Adrenal gland (tissue), 12 donors: ENCODE measurements around the gene ZBTB46. TPM values are rescaled to one million over a fixed set of nuclear protein-coding genes. Genes with fewer than 3 reads are reported as not detected.

Source experiments
- DNase-seq, 7 donors: peaks; one replicate each; pipeline ENCODE4 v3.0.0-alpha.2; 2019 to 2020
- H3K27ac ChIP-seq, 5 donors: fragments of 200-600 bp; sonication (generic) in 4 of 5; 1 replicate in 3 of 5; 2 replicates in 2 of 5; pipeline versions ENCODE4 v1.5.1 to v1.8.0; 2016 to 2020; ENCODE audit warnings: mild to moderate bottlenecking in 1 of 5
- H3K27me3 ChIP-seq: fragments of 200-600 bp; 2 replicates; pipeline ENCODE4 v1.8.0; 2021
- H3K36me3 ChIP-seq, 2 donors: fragments of 200-600 bp; replicated peaks in 1 of 2; 1 replicate in 1 of 2; 2 replicates in 1 of 2; pipeline versions ENCODE4 v1.5.1 to v1.8.0; 2018 to 2022
- H3K4me1 ChIP-seq, 2 donors: fragments of 200-600 bp; replicated peaks in 1 of 2; 1 replicate in 1 of 2; 2 replicates in 1 of 2; pipeline versions ENCODE4 v1.5.1 to v1.8.0; 2018 to 2021
- H3K4me3 ChIP-seq, 4 donors: fragments of 200-600 bp; sonication (generic) in 3 of 4; one replicate each; pipeline ENCODE4 v1.5.1; 2016 to 2018
- H3K9me3 ChIP-seq, 3 donors: fragments of 200-600 bp; sonication (generic) in 1 of 3; replicated peaks in 1 of 3; 1 replicate in 2 of 3; 2 replicates in 1 of 3; pipeline versions ENCODE4 v1.5.1 to v1.8.0; 2016 to 2021
- POLR2A ChIP-seq, 2 donors: fragments of 450-650 bp; IDR thresholded peaks; one replicate each; pipeline ENCODE4 v1.6.1; 2017; ENCODE audit warnings: antibody characterized with exemption in 2 of 2, mild to moderate bottlenecking in 2 of 2, moderate library complexity in 1 of 2
- WGBS, 4 donors: extraction: QIAGEN DNeasy Blood & Tissue Kit in 2 of 4; methylation state at CpG; one replicate each; pipeline versions ENCODE4 v1.1.5 to v1.1.7; 2013 to 2017; 5-methylcytosine and 5-hydroxymethylcytosine counted together
- intact Hi-C, 2 donors: fragments of 100-400 bp; cut with DNase I; formaldehyde crosslinking; loops; one replicate each; pipeline versions ENCODE4 v1.14.1 to v1.15.0; 2022 to 2023
- polyA plus RNA-seq, 3 donors: library from polyadenylated mRNA; stranded (reverse); fragments of 200-250 nt in 2 of 3; fragments of 350-450 nt in 1 of 3; fragmentation: Illumina TruSeq in 1 of 3; extraction: RNeasy Lipid Tissue Mini Kit (QIAGEN cat#74804) in 1 of 3; gene quantifications; one replicate each; pipeline ENCODE4 v1.2.3, GENCODE V29; 2013 to 2014
- total RNA-seq, 9 donors: library from RNA; depleted of rRNA in 4 of 9; stranded (reverse); fragments of >200 nt in 4 of 9; fragments of 120-200 nt in 1 of 9; fragmentation: NEBNext Ultra II Directional in 1 of 9; extraction: Animal tissue kit (Norgen Biotek cat#: 25700) in 1 of 9; gene quantifications; one replicate each; pipeline versions ENCODE4 v1.1.0 to v1.2.4, GENCODE V29; 2013 to 2023
- TF ChIP-seq, protein P1 (sequence below), 6 experiments: fragments of 450-650 bp in 4 of 6; fragments of 200-600 bp in 2 of 6; sonication (generic) in 1 of 6; IDR thresholded peaks; 1 replicate in 5 of 6; 2 replicates in 1 of 6; pipeline versions ENCODE4 v1.5.1 to v1.8.0; 2016 to 2021; ENCODE audit warnings: antibody characterized with exemption in 6 of 6, mild to moderate bottlenecking in 2 of 6, moderate library complexity in 1 of 6
- donor health status: healthy with polysubstance abuse.
- donor health status: Bipolar disorder and iron deficiency.
- donor health status: DM: yes; HTN: yes; CAD: no.
- donor health status: DM: no; HTN: no; CAD: no.
- donor health status: DM: no; HTN: no; CAD: no.
- donor health status: DM: yes; HTN: yes; CAD: no.

The ZBTB46 gene
- total and polyA plus RNA-seq, 12 donors: 0.77 to 22.4 (median 10.6) TPM

DNA sequence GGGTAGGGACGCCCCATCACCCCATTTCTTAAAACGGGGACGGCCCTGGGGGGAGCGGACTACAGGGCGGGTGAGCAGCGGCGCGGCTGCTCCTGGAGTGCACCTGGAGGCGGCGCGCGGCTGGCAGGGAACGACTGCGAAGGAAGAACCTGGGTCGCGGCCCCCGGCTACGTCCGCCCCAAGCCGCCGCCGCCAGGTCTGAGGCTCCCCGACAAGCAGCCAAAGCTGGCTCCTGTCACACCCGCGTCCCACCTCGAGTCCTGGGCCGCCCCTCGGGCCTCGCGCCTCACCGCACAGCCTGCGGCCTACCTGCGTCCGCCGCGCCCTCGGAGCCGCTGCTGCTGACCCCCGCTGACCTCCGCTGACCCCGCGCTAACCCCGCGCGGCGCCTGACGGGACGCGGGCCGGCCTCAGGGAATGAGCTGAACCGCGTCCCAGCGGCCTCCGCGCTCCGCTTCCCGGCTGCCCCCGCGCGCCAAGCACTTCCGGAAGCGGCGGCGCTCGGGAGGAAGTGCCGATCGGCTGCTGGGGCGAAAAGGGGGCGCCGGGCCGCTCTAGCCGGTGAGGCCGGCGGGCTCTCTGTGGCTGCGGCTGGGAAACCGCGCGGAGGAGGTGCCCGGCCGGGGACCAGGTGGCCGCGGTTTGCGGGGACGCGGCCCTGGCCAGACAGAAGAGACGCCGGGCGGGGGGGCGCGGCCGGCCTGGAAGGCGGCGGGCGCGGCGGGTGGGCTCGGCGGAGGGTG, 123.3 kb downstream of the ZBTB46 start, which contains the start of the genes ARFRP1 and ZGPAT:
Gene ARFRP1 (minus strand): TSS at position 419 of the 743 bp plus-strand sequence. CDS start 885 bp downstream, outside the sequence.
Gene ZGPAT (plus strand): TSS at position 482 of the 743 bp plus-strand sequence. CDS start 542 bp downstream, outside the sequence.
- TF ChIP-seq, protein P1, sequence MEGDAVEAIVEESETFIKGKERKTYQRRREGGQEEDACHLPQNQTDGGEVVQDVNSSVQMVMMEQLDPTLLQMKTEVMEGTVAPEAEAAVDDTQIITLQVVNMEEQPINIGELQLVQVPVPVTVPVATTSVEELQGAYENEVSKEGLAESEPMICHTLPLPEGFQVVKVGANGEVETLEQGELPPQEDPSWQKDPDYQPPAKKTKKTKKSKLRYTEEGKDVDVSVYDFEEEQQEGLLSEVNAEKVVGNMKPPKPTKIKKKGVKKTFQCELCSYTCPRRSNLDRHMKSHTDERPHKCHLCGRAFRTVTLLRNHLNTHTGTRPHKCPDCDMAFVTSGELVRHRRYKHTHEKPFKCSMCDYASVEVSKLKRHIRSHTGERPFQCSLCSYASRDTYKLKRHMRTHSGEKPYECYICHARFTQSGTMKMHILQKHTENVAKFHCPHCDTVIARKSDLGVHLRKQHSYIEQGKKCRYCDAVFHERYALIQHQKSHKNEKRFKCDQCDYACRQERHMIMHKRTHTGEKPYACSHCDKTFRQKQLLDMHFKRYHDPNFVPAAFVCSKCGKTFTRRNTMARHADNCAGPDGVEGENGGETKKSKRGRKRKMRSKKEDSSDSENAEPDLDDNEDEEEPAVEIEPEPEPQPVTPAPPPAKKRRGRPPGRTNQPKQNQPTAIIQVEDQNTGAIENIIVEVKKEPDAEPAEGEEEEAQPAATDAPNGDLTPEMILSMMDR (IDR thresholded peaks at IDR 0.05): no peak
- peak; percentile 13 to 49 for TF ChIP-seq POLR2A (IDR thresholded peaks at IDR 0.05)
- DNase-seq: peak; percentile 87 to 93 (median 89)
- Histone ChIP-seq H3K27me3 (no peaks in the 10 kb centered on the region), H3K4me1 (peaks cover 19 to 22% of the 10 kb centered on the region in 2 donors), H3K36me3 (peaks cover 0 to 63% of the 10 kb centered on the region in 2 donors), H3K9me3 (no peaks in the 10 kb centered on the region), H3K4me3 (peak within 1 kb of the TSS; percentile 79 to 95 (median 88)), H3K27ac (peak within 1 kb of the TSS; percentile 80 to 93 (median 90))
- intact Hi-C loops: loop anchor here in 1 of 2 donors (10.0 kb wide), 1 partner anchor 147 kb away; no protein-coding TSS in a partner anchor
- 0 to 1% (median 1%) methylated on average over 1 to 98 of the region's 98 CpGs for whole genome bisulfite sequencing, 4 donors

DNA sequence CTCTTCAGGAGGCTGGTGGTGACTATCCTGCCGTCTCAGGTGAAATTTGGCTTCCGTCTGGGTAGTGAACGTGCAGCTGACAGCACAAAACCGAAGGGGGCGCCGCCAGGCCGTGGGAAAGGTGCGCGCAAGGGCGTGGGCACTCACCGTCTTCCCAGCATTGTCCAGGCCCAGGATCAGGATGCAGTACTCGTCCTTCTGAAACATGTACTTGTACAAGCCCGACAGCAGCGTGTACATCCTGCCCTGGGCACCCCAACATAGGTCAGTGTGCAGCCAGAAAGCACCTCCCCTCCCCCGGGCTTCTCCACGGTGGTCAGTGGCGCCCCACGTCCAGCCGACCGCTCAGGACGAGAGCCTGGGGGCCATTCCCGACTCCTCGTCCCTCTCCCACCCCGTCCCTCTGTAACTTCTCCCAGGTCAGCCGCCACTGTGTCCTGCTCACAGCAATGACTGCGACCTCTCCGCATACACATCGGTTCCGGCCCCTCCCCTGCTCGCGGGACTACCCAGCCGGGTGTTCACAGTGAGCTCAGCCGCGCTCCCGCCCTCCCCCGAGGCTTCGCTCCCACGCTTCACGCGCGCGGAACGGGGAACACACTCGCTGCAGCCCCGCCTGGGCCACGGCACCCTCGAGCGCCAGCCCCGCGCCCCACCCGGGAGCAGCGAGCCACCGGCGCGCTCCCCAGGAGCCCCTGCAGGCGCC, 124.1 kb downstream of the ZBTB46 start:
- H3K4me1 ChIP-seq: peaks cover 19 to 22% of the 10 kb centered on the region in 2 donors
- H3K4me3 ChIP-seq: peak overlapping the region; percentile 79 to 95 (median 88)
- H3K27ac ChIP-seq: peak overlapping the region; percentile 80 to 93 (median 90)
- intact Hi-C loops: loop anchor here in 1 of 2 donors (10.0 kb wide), 1 partner anchor 148 kb away; no protein-coding TSS in a partner anchor
- H3K36me3 ChIP-seq: peaks cover 0 to 57% of the 10 kb centered on the region in 2 donors
- H3K27me3 ChIP-seq: no peaks in the 10 kb centered on the region
- WGBS, 4 donors: 3 to 12% (median 4%) methylated on average over 11 to 56 of the region's 56 CpGs
- peak; percentile 46 to 77 (median 63) for DNase-seq
- TF ChIP-seq POLR2A (IDR thresholded peaks at IDR 0.05): no peak
- TF ChIP-seq, protein P1 (IDR thresholded peaks at IDR 0.05): peak in 3 of 6 experiments; percentile 27 to 33 (median 30)
- no peaks in the 10 kb centered on the region for H3K9me3 ChIP-seq

DNA sequence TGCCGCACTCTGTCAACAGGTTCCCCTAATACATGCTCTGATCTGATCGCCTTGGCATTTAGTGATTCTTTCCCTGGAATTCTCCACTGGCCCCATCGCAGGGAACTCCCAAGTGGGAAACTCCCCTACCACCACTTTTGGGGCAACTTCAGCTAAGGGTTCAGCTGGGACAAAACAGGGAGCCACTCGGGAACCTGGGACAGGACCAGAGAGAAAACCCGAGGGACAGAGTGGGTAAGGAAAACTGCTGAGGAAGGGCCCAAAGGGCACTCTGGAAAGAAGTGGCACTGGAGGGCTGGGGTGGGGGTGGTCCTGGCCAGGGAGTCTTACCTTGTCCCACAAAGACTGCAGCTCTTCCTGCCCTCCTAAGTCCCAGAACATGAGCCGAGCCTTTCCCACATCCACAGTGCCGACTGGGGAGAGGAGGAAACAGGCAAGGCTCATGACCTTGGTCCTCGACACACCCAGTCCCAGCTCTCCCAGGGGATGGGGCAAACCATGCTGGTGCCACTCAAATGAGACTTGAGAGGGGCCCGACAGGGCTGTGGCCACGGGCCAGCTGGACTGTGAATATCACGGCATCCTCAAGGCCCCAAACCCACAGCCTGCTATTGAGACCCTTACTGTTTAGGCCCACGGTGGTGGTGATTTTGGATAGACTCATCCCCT, 124.9 kb downstream of the ZBTB46 start:
- WGBS, 4 donors: 60 to 73% (median 68%) methylated on average over 9 to 12 of the region's 12 CpGs
- H3K4me1 ChIP-seq: peaks cover 19 to 22% of the 10 kb centered on the region in 2 donors
- no peak overlapping the region for H3K4me3 ChIP-seq
- peaks cover 0 to 49% of the 10 kb centered on the region in 2 donors for H3K36me3 ChIP-seq
- DNase-seq: peak in 4 of 7 donors; percentile 20 to 56 (median 24)
- H3K27ac ChIP-seq: peak overlapping the region in 3 of 5 donors; percentile 80 to 93 (median 90)
- H3K9me3 ChIP-seq: no peaks in the 10 kb centered on the region
- no peaks in the 10 kb centered on the region for H3K27me3 ChIP-seq
- TF ChIP-seq, protein P1 (IDR thresholded peaks at IDR 0.05): no peak
- no peak for TF ChIP-seq POLR2A (IDR thresholded peaks at IDR 0.05)
- intact Hi-C loops: loop anchor here in 1 of 2 donors (10.0 kb wide), 1 partner anchor 149 kb away; no protein-coding TSS in a partner anchor
